ENCODE measurements around the gene SIRT5.
A peak's percentile ranks its signal among the peaks of the same experiment; 100 is the strongest.

The SIRT5 gene

DNA sequence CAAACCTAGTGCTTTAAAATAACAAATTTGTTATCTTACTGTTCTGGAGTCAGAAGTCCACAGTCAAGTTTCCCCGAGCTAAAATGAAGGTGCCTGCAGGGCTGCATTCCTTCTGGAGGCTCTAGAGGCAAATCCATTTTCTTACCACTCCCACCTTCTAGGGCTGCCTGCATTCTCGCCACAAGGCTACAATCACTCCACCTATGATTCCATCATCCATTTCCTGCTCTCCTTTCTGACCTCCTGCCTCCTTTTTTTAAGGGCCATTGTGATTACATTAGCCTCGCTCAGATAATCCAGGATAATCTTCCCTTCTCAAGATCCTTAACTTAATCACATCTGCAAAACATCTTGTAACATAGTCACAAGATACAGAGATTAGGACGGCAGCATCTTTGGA, 42.4 kb upstream of the SIRT5 start:
- Histone ChIP-seq H3K4me2 (ENCODE audit: low read length, poor library complexity, severe bottlenecking) (no peak overlapping the region), H3K9ac (ENCODE audit: low read length) (no peak overlapping the region), H3K18ac (ENCODE audit: low read depth in 1 of 2, low read length in 2 of 2) (no peak overlapping the region), H3K4me1 (ENCODE audit: control insufficient read depth, insufficient read depth, low read depth, low read length) (no peaks in the 10 kb centered on the region), H3K79me1 (replicated peaks; ENCODE audit: low read length, poor library complexity, severe bottlenecking) (no peaks in the 10 kb centered on the region), H3K4me3 (ENCODE audit: insufficient read depth in 1 of 2, low read depth in 1 of 2, low read length in 2 of 2) (no peak overlapping the region), H3K14ac (ENCODE audit: low read length in 2 of 2) (no peak overlapping the region), H3K27me3 (ENCODE audit: control insufficient read depth in 1 of 2, insufficient read depth in 1 of 2, low read length in 2 of 2) (peaks cover 2 to 7% of the 10 kb centered on the region in 2 experiments), H3K23ac (ENCODE audit: low read length in 2 of 2) (no peak overlapping the region), H4K8ac (ENCODE audit: low read length) (no peak overlapping the region), H2BK12ac (ENCODE audit: low read length in 2 of 2) (no peak overlapping the region), H2AK5ac (ENCODE audit: low read length, severe bottlenecking) (no peak overlapping the region), H3K4ac (ENCODE audit: low read depth in 1 of 2, low read length in 2 of 2) (no peak overlapping the region), H2BK120ac (ENCODE audit: low read depth, low read length) (no peak overlapping the region), H3K27ac (ENCODE audit: low read length, poor library complexity, severe bottlenecking) (no peak overlapping the region), H3K9me3 (ENCODE audit: control insufficient read depth, low read length) (no peaks in the 10 kb centered on the region), H2BK5ac (ENCODE audit: low read depth, low read length, poor library complexity, severe bottlenecking) (no peak overlapping the region), H2AFZ (ENCODE audit: low read depth, low read length) (no peak overlapping the region), H2BK15ac (ENCODE audit: low read depth, poor library complexity, severe bottlenecking) (no peak overlapping the region), H3K36me3 (ENCODE audit: control insufficient read depth in 1 of 2, insufficient read depth in 2 of 2, low read depth in 1 of 2, low read length in 2 of 2) (no peaks in the 10 kb centered on the region), H4K91ac (ENCODE audit: low read length) (no peak overlapping the region)
- WGBS = 47% methylated on average over 4 of the region's 4 CpGs
- DNase-seq = no peak

DNA sequence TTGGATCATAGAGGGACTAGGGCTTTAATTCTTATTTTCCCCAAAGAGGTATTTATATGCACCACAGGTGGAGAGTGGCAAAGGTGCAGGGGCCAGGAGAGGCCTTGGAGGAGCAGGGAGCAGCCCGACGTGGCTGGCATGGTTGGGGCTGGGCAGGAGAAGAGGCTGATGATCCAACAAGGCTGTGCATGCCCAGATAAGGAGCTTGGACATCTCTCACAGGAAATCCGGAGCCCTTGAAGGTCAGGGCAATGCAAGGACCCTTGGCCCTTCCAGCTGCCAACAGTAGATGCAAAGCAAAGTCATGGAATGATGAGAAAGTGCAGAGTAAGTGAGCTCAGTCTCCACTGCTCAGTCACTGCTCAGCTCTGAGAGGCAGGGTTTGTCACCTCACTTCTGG, 39.9 kb upstream of the SIRT5 start:
- Histone ChIP-seq H3K4ac (ENCODE audit: low read depth in 1 of 2, low read length in 2 of 2) (no peak overlapping the region), H2BK5ac (ENCODE audit: low read depth, low read length, poor library complexity, severe bottlenecking) (no peak overlapping the region), H2AK5ac (ENCODE audit: low read length, severe bottlenecking) (no peak overlapping the region), H3K36me3 (ENCODE audit: control insufficient read depth in 1 of 2, insufficient read depth in 2 of 2, low read depth in 1 of 2, low read length in 2 of 2) (no peaks in the 10 kb centered on the region), H2BK120ac (ENCODE audit: low read depth, low read length) (no peak overlapping the region), H3K79me1 (replicated peaks; ENCODE audit: low read length, poor library complexity, severe bottlenecking) (no peaks in the 10 kb centered on the region), H4K91ac (ENCODE audit: low read length) (no peak overlapping the region), H3K4me2 (ENCODE audit: low read length, poor library complexity, severe bottlenecking) (no peak overlapping the region), H2AFZ (ENCODE audit: low read depth, low read length) (no peak overlapping the region), H3K23ac (ENCODE audit: low read length in 2 of 2) (no peak overlapping the region), H3K27ac (ENCODE audit: low read length, poor library complexity, severe bottlenecking) (no peak overlapping the region), H3K9me3 (ENCODE audit: control insufficient read depth, low read length) (no peaks in the 10 kb centered on the region), H2BK15ac (ENCODE audit: low read depth, poor library complexity, severe bottlenecking) (no peak overlapping the region), H3K4me1 (ENCODE audit: control insufficient read depth, insufficient read depth, low read depth, low read length) (no peaks in the 10 kb centered on the region), H2BK12ac (ENCODE audit: low read length in 2 of 2) (no peak overlapping the region), H3K14ac (ENCODE audit: low read length in 2 of 2) (peak overlapping the region in 1 of 2 experiments; percentile 11), H3K9ac (ENCODE audit: low read length) (no peak overlapping the region), H3K18ac (ENCODE audit: low read depth in 1 of 2, low read length in 2 of 2) (no peak overlapping the region), H3K4me3 (ENCODE audit: insufficient read depth in 1 of 2, low read depth in 1 of 2, low read length in 2 of 2) (no peak overlapping the region), H4K8ac (ENCODE audit: low read length) (no peak overlapping the region), H3K27me3 (ENCODE audit: control insufficient read depth in 1 of 2, insufficient read depth in 1 of 2, low read length in 2 of 2) (peaks cover 2 to 7% of the 10 kb centered on the region in 2 experiments)
- DNase-seq = no peak
- WGBS = 73% methylated on average over 3 of the region's 3 CpGs

DNA sequence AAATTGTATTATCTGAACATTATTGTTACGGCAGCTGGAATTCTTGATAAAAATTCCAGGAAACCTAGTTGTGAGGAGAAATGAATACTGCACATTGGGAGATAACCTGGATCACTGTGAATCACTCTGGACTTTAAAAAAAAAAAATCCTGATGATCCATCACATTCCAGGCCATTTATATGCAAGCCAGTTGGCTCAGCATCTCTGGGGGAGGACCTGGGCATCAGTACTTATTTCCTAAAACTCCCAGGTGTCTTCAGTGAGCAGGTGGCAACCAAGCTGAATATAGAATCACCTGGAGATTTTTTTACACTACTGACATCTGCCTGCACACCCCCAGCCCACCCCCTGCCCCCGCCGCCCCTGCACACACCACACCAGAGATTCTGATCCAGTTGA, 39.1 kb upstream of the SIRT5 start:
- Histone ChIP-seq H2BK12ac (ENCODE audit: low read length in 2 of 2) (no peak overlapping the region), H2BK5ac (ENCODE audit: low read depth, low read length, poor library complexity, severe bottlenecking) (no peak overlapping the region), H4K8ac (ENCODE audit: low read length) (no peak overlapping the region), H3K14ac (ENCODE audit: low read length in 2 of 2) (no peak overlapping the region), H2BK120ac (ENCODE audit: low read depth, low read length) (no peak overlapping the region), H3K4ac (ENCODE audit: low read depth in 1 of 2, low read length in 2 of 2) (no peak overlapping the region), H3K9me3 (ENCODE audit: control insufficient read depth, low read length) (no peaks in the 10 kb centered on the region), H3K4me3 (ENCODE audit: insufficient read depth in 1 of 2, low read depth in 1 of 2, low read length in 2 of 2) (no peak overlapping the region), H2BK15ac (ENCODE audit: low read depth, poor library complexity, severe bottlenecking) (no peak overlapping the region), H3K79me1 (replicated peaks; ENCODE audit: low read length, poor library complexity, severe bottlenecking) (no peaks in the 10 kb centered on the region), H3K18ac (ENCODE audit: low read depth in 1 of 2, low read length in 2 of 2) (no peak overlapping the region), H3K27me3 (ENCODE audit: control insufficient read depth in 1 of 2, insufficient read depth in 1 of 2, low read length in 2 of 2) (peaks cover 2 to 7% of the 10 kb centered on the region in 2 experiments), H4K91ac (ENCODE audit: low read length) (no peak overlapping the region), H3K23ac (ENCODE audit: low read length in 2 of 2) (no peak overlapping the region), H3K9ac (ENCODE audit: low read length) (no peak overlapping the region), H2AFZ (ENCODE audit: low read depth, low read length) (no peak overlapping the region), H2AK5ac (ENCODE audit: low read length, severe bottlenecking) (no peak overlapping the region), H3K4me2 (ENCODE audit: low read length, poor library complexity, severe bottlenecking) (no peak overlapping the region), H3K36me3 (ENCODE audit: control insufficient read depth in 1 of 2, insufficient read depth in 2 of 2, low read depth in 1 of 2, low read length in 2 of 2) (no peaks in the 10 kb centered on the region), H3K27ac (ENCODE audit: low read length, poor library complexity, severe bottlenecking) (no peak overlapping the region), H3K4me1 (ENCODE audit: control insufficient read depth, insufficient read depth, low read depth, low read length) (no peaks in the 10 kb centered on the region)
- no peak for DNase-seq
- 100% methylated on average over 1 of the region's 3 CpGs for WGBS

DNA sequence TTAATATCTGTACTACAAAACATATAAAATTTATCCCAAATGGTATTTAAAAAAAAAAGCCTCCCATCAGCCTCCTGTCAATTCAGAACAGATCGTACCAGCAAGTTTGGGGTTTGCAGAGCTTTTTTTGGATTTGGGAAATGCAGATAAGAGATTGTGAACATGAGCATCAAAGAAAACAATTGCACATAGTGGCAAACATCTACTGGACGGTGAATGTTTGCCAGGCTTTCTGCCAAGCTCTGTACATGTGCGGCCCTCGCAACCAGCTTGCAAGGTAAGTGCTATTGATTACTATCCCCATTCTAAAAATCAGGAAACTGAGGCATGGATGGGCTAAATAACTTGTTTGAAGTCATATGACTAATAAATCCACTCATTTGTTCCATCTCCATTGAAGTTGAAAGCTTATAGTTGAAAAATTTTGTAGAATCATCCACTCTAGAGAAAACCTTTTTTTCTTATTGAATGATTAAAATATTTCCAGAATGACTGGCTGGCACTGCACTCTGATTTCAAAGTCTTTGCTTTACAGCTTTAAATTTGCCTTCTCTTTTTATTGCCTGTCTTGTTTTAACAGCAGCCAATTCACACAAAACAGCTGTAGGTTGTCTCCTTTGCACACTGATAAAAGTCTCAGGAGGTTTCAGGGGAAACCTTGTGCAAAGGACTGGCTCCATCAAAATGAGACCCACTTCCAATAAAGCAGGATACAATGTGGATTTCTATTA, 37.4 kb upstream of the SIRT5 start:
- no peak overlapping the region for H2AK5ac ChIP-seq (ENCODE audit: low read length, severe bottlenecking)
- no peak overlapping the region for H4K91ac ChIP-seq (ENCODE audit: low read length)
- H3K9me3 ChIP-seq (ENCODE audit: control insufficient read depth, low read length) = no peaks in the 10 kb centered on the region
- no peak overlapping the region for H2BK5ac ChIP-seq (ENCODE audit: low read depth, low read length, poor library complexity, severe bottlenecking)
- H4K8ac ChIP-seq (ENCODE audit: low read length) = no peak overlapping the region
- no peak overlapping the region for H3K4ac ChIP-seq (ENCODE audit: low read depth in 1 of 2, low read length in 2 of 2)
- peak overlapping the region; percentile 32 for H3K9ac ChIP-seq (ENCODE audit: low read length)
- H3K4me2 ChIP-seq (ENCODE audit: low read length, poor library complexity, severe bottlenecking) = no peak overlapping the region
- no peak overlapping the region for H3K23ac ChIP-seq (ENCODE audit: low read length in 2 of 2)
- no peak for DNase-seq
- H2BK15ac ChIP-seq (ENCODE audit: low read depth, poor library complexity, severe bottlenecking) = no peak overlapping the region
- no peak overlapping the region for H2BK12ac ChIP-seq (ENCODE audit: low read length in 2 of 2)
- no peak overlapping the region for H3K27ac ChIP-seq (ENCODE audit: low read length, poor library complexity, severe bottlenecking)
- H3K4me3 ChIP-seq (ENCODE audit: insufficient read depth in 1 of 2, low read depth in 1 of 2, low read length in 2 of 2) = no peak overlapping the region
- H2AFZ ChIP-seq (ENCODE audit: low read depth, low read length) = no peak overlapping the region
- no peak overlapping the region for H3K18ac ChIP-seq (ENCODE audit: low read depth in 1 of 2, low read length in 2 of 2)
- no peak overlapping the region for H2BK120ac ChIP-seq (ENCODE audit: low read depth, low read length)
- H3K27me3 ChIP-seq (ENCODE audit: control insufficient read depth in 1 of 2, insufficient read depth in 1 of 2, low read length in 2 of 2) = peaks cover 2 to 7% of the 10 kb centered on the region in 2 experiments
- no peaks in the 10 kb centered on the region for H3K4me1 ChIP-seq (ENCODE audit: control insufficient read depth, insufficient read depth, low read depth, low read length)
- 100% methylated on average over 2 of the region's 4 CpGs for WGBS
- H3K79me1 ChIP-seq (replicated peaks; ENCODE audit: low read length, poor library complexity, severe bottlenecking) = no peaks in the 10 kb centered on the region
- no peaks in the 10 kb centered on the region for H3K36me3 ChIP-seq (ENCODE audit: control insufficient read depth in 1 of 2, insufficient read depth in 2 of 2, low read depth in 1 of 2, low read length in 2 of 2)
- H3K14ac ChIP-seq (ENCODE audit: low read length in 2 of 2) = no peak overlapping the region
